IMR-90 (cell line): ENCODE data around the gene HERPUD1. TPM values are rescaled to one million over a fixed set of nuclear protein-coding genes. Genes with fewer than 3 reads are reported as not detected.

ENCODE experiments used
- ATAC-seq: fragments of 200-7000 bp; cut with Tn5 transposase; 2 replicates; pipeline ENCODE4 v1.9.1; 2020; ENCODE audit warnings: low read depth, mild to moderate bottlenecking, moderate library complexity
- BruUV-seq: library from RNA; stranded (reverse); fragments of 400-500 nt; replicated peaks from 2 replicates; lab custom pipeline; 2021; lab: Mats Ljungman, UMichigan
- CTCF ChIA-PET: fragments of 300-600 bp; formaldehyde crosslinking; extraction: SDS; loops from one replicate; lab custom pipeline; 2021; ENCODE audit warnings: antibody characterized with exemption; lab: Yijun Ruan, JAX
- POLR2A ChIA-PET: fragments of 300-600 bp; sonication (Branson Sonifier 250); formaldehyde crosslinking; loops from one replicate; lab custom pipeline; 2022; ENCODE audit warnings: antibody characterized with exemption; ENCODE audit not compliant: unreplicated experiment; lab: Charles Lee
- DNase-seq: peaks from one replicate; pipeline ENCODE4 v3.0.0; 2013
- H2AFZ ChIP-seq: replicated peaks from 2 replicates; pipeline ENCODE3; 2013; ENCODE audit warnings: low read length, mild to moderate bottlenecking; ENCODE audit not compliant: poor library complexity
- H2AK5ac ChIP-seq: 2 replicates; pipeline ENCODE4 v1.6.1; 2013; ENCODE audit warnings: low read depth, low read length, inconsistent platforms
- H2AK9ac ChIP-seq: replicated peaks from 2 replicates; pipeline ENCODE3; 2013; ENCODE audit warnings: mild to moderate bottlenecking, low read depth, low read length, moderate library complexity; ENCODE audit not compliant: poor library complexity
- H2BK120ac ChIP-seq: 2 replicates; pipeline ENCODE4 v1.6.1; 2013; ENCODE audit warnings: low read depth, low read length, inconsistent platforms
- H2BK15ac ChIP-seq: 3 replicates; pipeline ENCODE4 v1.6.1; 2013; ENCODE audit warnings: low read depth, low read length, inconsistent platforms
- H2BK20ac ChIP-seq: 2 replicates; pipeline ENCODE4 v1.6.1; 2013; ENCODE audit warnings: low read depth, mild to moderate bottlenecking, inconsistent platforms, low read length, moderate library complexity
- H2BK5ac ChIP-seq: 2 replicates; pipeline ENCODE4 v1.6.1; 2013; ENCODE audit warnings: mild to moderate bottlenecking, low read depth, low read length, inconsistent platforms; ENCODE audit not compliant: poor library complexity, severe bottlenecking
- H3K14ac ChIP-seq: replicated peaks from 2 replicates; pipeline ENCODE4 v1.6.1; 2013; ENCODE audit warnings: low read depth, low read length, inconsistent platforms
- H3K18ac ChIP-seq: 2 replicates; pipeline ENCODE4 v1.6.1; 2013; ENCODE audit warnings: low read depth, low read length, control low read depth
- H3K23ac ChIP-seq: 2 replicates; pipeline ENCODE4 v1.6.1; 2013; ENCODE audit warnings: low read depth, low read length, inconsistent platforms
- H3K27ac ChIP-seq: 2 replicates; pipeline ENCODE4 v1.5.1; 2013; ENCODE audit warnings: mild to moderate bottlenecking, control low read depth, low read length; ENCODE audit not compliant: insufficient read depth
- H3K27me3 ChIP-seq: 2 replicates; pipeline ENCODE4 v1.6.1; 2013; ENCODE audit warnings: low read length; ENCODE audit not compliant: control insufficient read depth, insufficient read depth
- H3K36me3 ChIP-seq: 2 replicates; pipeline ENCODE4 v1.6.1; 2013; ENCODE audit warnings: low read length, mixed read lengths; ENCODE audit not compliant: control insufficient read depth, insufficient read depth
- H3K4ac ChIP-seq: 2 replicates; pipeline ENCODE4 v1.6.1; 2013; ENCODE audit warnings: low read depth, low read length, inconsistent platforms
- H3K4me1 ChIP-seq: 2 replicates; pipeline ENCODE4 v1.6.1; 2013; ENCODE audit warnings: low read length, mixed read lengths; ENCODE audit not compliant: control insufficient read depth, insufficient read depth
- H3K4me2 ChIP-seq: 2 replicates; pipeline ENCODE4 v1.6.1; 2013; ENCODE audit warnings: low read depth, mild to moderate bottlenecking, control low read depth, low read length, moderate library complexity
- H3K4me3 ChIP-seq: 2 replicates; pipeline ENCODE4 v1.5.1; 2013; ENCODE audit warnings: low read depth, mild to moderate bottlenecking, control low read depth, low read length, moderate library complexity; ENCODE audit not compliant: insufficient read depth
- H3K56ac ChIP-seq: 2 replicates; pipeline ENCODE4 v1.6.1; 2013; ENCODE audit warnings: low read length, inconsistent platforms; ENCODE audit not compliant: insufficient read depth; ENCODE audit errors: extremely low read depth
- H3K79me1 ChIP-seq, 2 experiments: 2 replicates each; pipeline ENCODE4 v1.6.1; 2013; ENCODE audit warnings: low read length in 2 of 2, inconsistent platforms in 1 of 2, low read depth in 1 of 2
- H3K9ac ChIP-seq: 2 replicates; pipeline ENCODE4 v1.6.1; 2013; ENCODE audit warnings: low read depth, low read length, control low read depth
- H3K9me1 ChIP-seq: 2 replicates; pipeline ENCODE4 v1.6.1; 2013; ENCODE audit warnings: low read length, inconsistent platforms; ENCODE audit not compliant: insufficient read depth
- H3K9me3 ChIP-seq: 2 replicates; pipeline ENCODE4 v1.6.1; 2013; ENCODE audit warnings: low read length; ENCODE audit not compliant: control insufficient read depth, insufficient read depth
- H4K20me1 ChIP-seq: 2 replicates; pipeline ENCODE4 v1.6.1; 2013; ENCODE audit warnings: low read length, inconsistent platforms; ENCODE audit not compliant: insufficient read depth
- H4K5ac ChIP-seq: 2 replicates; pipeline ENCODE4 v1.6.1; 2013; ENCODE audit warnings: mild to moderate bottlenecking, low read depth, low read length, control low read depth
- H4K8ac ChIP-seq, 2 experiments: 2 replicates each; pipeline ENCODE4 v1.6.1; 2013; ENCODE audit warnings: low read depth in 2 of 2, low read length in 2 of 2, control low read depth in 1 of 2, inconsistent platforms in 1 of 2
- H4K91ac ChIP-seq: 2 replicates; pipeline ENCODE4 v1.6.1; 2013; ENCODE audit warnings: low read depth, low read length, inconsistent platforms; ENCODE audit not compliant: insufficient read depth
- CEBPB ChIP-seq: IDR thresholded peaks from 2 replicates; pipeline ENCODE4 v1.6.1; 2012; ENCODE audit warnings: low read depth, low read length, improper control_type of control experiment
- MXI1 ChIP-seq: IDR thresholded peaks from 2 replicates; pipeline ENCODE4 v1.6.1; 2012; ENCODE audit warnings: low read depth, mild to moderate bottlenecking, low read length, moderate library complexity, borderline replicate concordance
- WGBS, 2 experiments: methylation state at CpG; one replicate each; pipeline versions ENCODE4 v1.1.5 to v1.1.7; 2013; ENCODE audit warnings: missing lambda C conversion rate in 2 of 2; ENCODE audit not compliant: insufficient read length in 1 of 2; ENCODE audit errors: extremely low coverage in 2 of 2; 5-methylcytosine and 5-hydroxymethylcytosine counted together
- dilution Hi-C: fragments of 300-500 bp; cut with HindIII; formaldehyde crosslinking; loops from one replicate; pipeline ENCODE4 v1.14.3; 2018; ENCODE audit warnings: low sequenced_read_pairs; ENCODE audit not compliant: unreplicated experiment
- in situ Hi-C: fragments of 300-500 bp; cut with MboI; formaldehyde crosslinking; loops from 3 replicates; pipeline ENCODE4 v1.14.3; 2019; ENCODE audit warnings: low sequenced_read_pairs, inconsistent platforms, mixed read lengths
- intact Hi-C: fragments of 100-400 bp; cut with micrococcal nuclease; formaldehyde crosslinking; loops from 2 replicates; pipeline ENCODE4 v1.10.0; 2022
- polyA plus RNA-seq, 3 experiments: library from polyadenylated mRNA; depleted of rRNA; stranded (reverse); fragments of >200 nt; gene quantifications; 2 replicates each; pipeline ENCODE4 v1.2.3, GENCODE V29; 2012; ENCODE audit warnings: low replicate concordance in 1 of 3
- total RNA-seq: library from RNA; depleted of rRNA; stranded (reverse); fragments of >200 nt; gene quantifications from 2 replicates; pipeline ENCODE4 v1.2.3, GENCODE V29; 2012
- TF ChIP-seq, protein P1 (sequence below): fragments of 150-350 bp; IDR thresholded peaks from 2 replicates; pipeline ENCODE4 v1.6.1; 2017; ENCODE audit warnings: mild to moderate bottlenecking, antibody characterized with exemption, low read length, low read depth

HERPUD1 gene
- total and polyA plus RNA-seq, 2 of the 4 experiments (the other 2 are of a cell fraction), result 130 to 148 TPM

DNA sequence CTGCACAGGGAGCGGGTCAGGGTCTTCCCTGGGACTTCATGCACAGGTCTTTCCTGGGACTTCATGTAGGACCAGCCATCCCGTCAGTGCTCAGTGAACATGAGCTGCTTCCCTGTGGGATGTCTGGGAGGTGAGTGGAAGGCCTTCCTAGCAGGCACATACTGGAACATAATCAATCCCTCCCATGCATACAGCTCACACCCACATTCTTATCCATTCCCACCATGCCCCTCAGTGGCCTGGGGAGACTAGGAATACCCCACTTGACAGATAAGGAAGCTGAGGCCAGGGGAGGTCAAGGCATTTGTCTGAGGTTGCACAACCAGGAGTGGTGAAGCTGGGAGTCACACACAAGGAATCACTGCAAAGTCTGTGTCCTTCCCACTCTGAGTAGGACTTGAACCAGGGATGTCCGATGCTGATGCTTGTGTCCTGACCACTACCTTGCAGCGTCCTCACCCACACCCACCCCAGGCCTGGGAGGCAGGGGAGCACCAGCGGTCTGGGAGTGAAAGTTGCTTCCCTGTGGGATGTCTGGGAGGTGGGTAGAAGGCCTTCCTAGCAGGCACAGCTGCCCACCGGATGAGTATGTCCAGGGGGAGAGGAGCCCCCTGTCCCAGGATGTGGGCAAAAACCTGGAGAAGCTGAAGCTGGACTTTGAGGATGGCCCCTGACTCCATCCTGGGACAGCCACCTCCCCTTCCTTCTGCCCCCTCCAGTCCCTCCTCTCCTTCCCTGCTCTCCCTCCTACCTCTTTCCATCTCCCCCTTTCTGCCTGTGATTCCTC, 56.4 kb downstream of the HERPUD1 start:
- peak overlapping the region; percentile 97 for H2BK120ac ChIP-seq
- H4K91ac ChIP-seq, result peak overlapping the region; percentile 96
- POLR2A ChIA-PET, result no interaction called here
- H3K4me2 ChIP-seq, result peak overlapping the region; percentile 82
- CTCF ChIA-PET, result interaction anchor here (0.6 to 0.7 kb wide), 2 partner anchors 19 to 41 kb away, joined by 3 to 4 read pairs; no protein-coding TSS in a partner anchor
- peak overlapping the region; percentile 76 for H3K27ac ChIP-seq
- peak overlapping the region; percentile 99 for H2AK9ac ChIP-seq
- peak overlapping the region; percentile 64 for H3K18ac ChIP-seq
- DNase-seq, result peak; percentile 37
- peak overlapping the region; percentile 97 for H3K14ac ChIP-seq
- H3K4me1 ChIP-seq, result peaks cover 26% of the 10 kb centered on the region
- peak overlapping the region; percentile 80 for H4K5ac ChIP-seq
- H3K56ac ChIP-seq, result peak overlapping the region; percentile 96; the same call in 1 of the 2 replicates
- intact Hi-C loops (loop anchor here (2.0 kb wide), 1 partner anchor 56 kb away; no protein-coding TSS in a partner anchor), in situ Hi-C loops (no loop called here), dilution Hi-C loops (no loop called here)
- peaks cover 26% of the 10 kb centered on the region for H3K9me1 ChIP-seq
- H3K4me3 ChIP-seq, result peak overlapping the region; percentile 69
- no peaks in the 10 kb centered on the region for H4K20me1 ChIP-seq
- H2BK20ac ChIP-seq, result peak overlapping the region; percentile 72
- 100% methylated on average over 1 of the region's 6 CpGs; no CpG with 5 or more reads in 1 of the 2 experiments for WGBS, 2 experiments
- H3K27me3 ChIP-seq, result no peaks in the 10 kb centered on the region
- H3K79me1 ChIP-seq, result peaks cover 18 to 64% of the 10 kb centered on the region in 2 experiments
- ATAC-seq, result peak; percentile 5; the same call in 1 of the 2 replicates
- H4K8ac ChIP-seq, result peak overlapping the region; percentile 82 to 90
- H3K9ac ChIP-seq, result peak overlapping the region; percentile 87
- peak overlapping the region; percentile 99 for H3K4ac ChIP-seq
- no peaks in the 10 kb centered on the region for H3K9me3 ChIP-seq
- H2AFZ ChIP-seq, result peak overlapping the region; percentile 98
- H2BK15ac ChIP-seq, result peak overlapping the region; percentile 22; the same call in 2 of the 3 replicates
- H3K36me3 ChIP-seq, result no peaks in the 10 kb centered on the region; the same call in 1 of the 2 replicates
- no TSS peak for BruUV-seq
- TF ChIP-seq CEBPB (peak; percentile 89), MXI1 (no peak)
- TF ChIP-seq, protein P1, sequence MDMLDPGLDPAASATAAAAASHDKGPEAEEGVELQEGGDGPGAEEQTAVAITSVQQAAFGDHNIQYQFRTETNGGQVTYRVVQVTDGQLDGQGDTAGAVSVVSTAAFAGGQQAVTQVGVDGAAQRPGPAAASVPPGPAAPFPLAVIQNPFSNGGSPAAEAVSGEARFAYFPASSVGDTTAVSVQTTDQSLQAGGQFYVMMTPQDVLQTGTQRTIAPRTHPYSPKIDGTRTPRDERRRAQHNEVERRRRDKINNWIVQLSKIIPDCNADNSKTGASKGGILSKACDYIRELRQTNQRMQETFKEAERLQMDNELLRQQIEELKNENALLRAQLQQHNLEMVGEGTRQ, result no peak
- H2BK5ac ChIP-seq, result peak overlapping the region; percentile 35
- H2AK5ac ChIP-seq, result peak overlapping the region; percentile 94
- H3K23ac ChIP-seq, result peak overlapping the region; percentile 97
